ENCODE results near the gene ST6GAL1.
"Not testable (repeated sequence)": the region's sequence is repeated elsewhere in the genome, so short reads cannot be mapped to it uniquely, and the experiment has no call there.

Gene ST6GAL1

GRCh38 chr3:187052427-187052826 is 122.1 kb downstream of the ST6GAL1 start:
- not testable (repeated sequence) for DNase-seq

DNA sequence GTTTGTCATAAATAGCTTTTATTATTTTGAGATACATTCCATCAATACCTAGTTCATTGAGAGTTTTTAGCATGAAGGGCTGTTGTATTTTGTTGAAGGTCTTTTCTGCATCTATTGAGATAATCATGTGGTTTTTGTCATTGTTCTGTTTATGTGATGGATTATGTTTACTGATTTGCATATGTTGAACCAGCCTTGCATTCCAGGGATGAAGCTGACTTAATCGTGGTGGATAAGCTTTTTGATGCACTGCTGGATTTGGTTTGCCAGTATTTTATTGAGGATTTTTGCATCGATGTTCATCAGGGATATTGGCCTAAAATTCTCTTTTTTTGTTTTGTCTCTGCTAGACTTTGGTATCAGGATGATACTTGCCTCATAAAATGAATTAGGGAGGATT is 124.1 kb downstream of the ST6GAL1 start:
- DNase-seq, result not testable (repeated sequence)

GRCh38 chr3:187057803-187058202 is 127.5 kb downstream of the ST6GAL1 start:
- not testable (repeated sequence) for DNase-seq

DNA sequence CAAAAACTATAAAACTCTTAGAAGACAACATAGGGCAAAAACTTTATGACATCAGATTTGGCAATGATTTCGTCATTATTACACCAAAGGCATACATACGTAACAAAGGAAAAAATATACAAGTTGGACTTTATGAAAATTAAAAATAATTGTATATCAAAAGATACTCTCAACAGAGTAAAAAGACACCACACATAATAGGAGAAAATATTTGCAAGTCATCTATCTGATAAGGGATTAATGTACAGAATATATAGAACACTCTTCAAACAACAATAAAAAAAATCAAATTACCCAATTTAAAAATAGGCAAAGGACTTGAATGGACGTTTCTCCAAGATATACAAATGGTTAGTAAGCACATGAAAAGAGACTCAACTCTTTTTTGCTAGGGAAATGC is 131.4 kb downstream of the ST6GAL1 start:
- no peak for DNase-seq

DNA sequence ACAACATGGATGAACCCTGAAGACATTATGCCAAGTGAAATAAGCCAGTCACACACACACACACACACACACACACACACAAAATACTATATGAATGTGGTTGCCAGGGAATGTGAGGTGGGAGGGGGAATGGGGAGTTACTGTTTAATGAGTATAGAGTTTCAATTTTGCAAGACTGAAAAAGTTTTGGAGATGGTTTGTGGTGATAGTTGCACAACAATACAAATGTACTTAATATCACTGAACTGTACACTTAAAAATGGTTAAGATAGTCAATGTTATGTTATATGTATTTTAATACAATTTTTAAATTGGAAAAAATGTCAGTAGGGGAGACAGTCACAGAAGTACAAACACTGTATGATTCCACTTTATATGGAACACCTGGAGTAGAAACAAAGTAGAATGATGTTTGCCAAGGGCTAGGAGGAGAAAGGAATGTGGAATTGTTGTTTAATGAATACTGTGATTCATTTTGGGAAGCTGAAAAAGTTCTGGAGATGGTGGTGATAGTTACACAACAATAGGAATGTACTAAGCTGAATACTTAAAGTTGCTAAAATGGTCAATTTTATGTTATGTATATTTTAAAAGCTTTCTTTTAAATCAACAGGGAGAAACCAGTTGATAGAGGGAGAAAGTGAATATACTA is 132.3 kb downstream of the ST6GAL1 start:
- DNase-seq, result no peak

DNA sequence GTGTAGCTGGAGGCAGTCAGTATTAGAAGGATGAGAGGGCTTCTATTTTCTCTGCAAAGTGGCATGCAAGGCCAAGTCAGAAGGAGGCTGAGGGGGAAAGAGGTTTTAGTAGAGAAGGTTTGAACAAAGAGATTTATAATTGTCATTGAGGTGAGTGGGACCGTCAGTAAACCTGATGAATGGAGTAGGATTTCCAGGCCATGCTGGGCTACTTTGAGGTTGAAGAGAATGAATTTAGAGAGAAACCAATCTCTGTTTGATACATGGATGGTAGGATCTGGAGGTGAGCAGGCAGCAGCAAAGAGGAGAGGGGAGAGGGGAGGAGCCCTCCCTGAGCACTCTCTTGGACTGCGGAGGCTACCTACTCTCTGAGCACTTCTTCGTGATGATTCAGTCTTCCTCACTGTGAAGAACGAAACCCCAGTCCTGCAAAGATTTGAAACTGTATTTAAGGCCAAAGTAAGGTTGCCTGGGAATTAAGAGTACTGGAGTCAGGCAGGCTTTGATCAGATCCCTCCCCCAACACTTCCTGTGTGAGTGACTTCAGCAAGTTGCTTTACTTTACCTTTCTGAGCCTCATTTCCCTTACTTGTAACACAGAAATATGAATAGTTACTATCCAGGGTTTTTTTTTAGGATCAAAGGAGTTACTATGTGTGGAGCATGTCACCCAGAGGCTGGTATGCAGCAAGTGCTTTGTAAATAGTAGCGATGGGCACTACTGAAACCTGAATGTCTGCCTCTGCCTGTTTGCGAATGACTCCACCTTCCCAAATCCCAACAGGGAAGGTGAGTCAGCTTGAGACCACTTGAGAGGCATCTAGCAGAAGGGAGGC is 133.2 kb downstream of the ST6GAL1 start:
- peak in 1 of 2 donors; percentile 25 for DNase-seq

DNA sequence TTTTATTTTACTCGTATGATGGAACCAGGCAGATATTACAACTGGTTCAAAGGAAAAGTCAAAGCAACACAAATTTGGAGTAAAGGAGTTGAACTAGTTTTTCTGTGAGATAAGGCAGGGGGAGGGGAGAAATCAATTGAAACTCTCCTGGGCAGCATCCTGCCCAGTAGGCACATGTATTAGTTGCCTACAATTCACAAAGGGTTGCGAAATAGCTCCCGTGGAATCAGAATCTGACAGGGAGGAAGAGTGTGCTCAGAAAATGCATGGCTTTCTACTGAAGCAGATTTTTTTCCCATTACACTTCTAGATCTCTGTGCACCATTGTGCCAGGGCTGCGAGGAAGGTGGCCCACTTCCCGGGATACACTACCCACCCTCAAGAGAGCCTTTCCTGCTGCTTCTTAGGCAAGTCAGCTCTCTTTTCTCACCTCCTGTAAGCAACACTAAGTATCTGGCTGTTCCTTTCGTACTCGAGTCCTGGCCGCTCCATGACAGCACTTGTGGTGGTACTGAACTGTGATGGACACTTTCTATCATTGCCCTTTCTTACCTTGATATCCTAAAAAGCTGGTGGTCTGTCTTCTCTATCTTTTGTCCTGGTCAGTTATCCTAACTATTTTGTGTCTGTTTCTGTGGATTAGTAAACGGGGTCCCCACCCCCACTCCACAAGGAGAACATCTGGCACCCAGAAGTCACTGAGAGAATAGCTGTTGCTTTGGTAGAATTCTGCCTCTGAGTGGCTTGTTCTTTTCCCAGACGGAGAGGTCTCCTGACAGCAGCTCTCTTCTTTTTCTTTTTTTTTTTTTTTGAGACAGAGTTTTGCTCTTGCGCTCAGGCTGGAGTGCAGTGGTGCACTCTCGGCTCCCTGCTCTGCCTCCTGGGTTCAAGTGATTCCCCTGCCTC is 134.1 kb downstream of the ST6GAL1 start:
- no peak for DNase-seq

- peak; percentile 69 to 76 for DNase-seq
Measured at GRCh38 chr3:187066228-187066995, 136.1 kb downstream of the ST6GAL1 start.

DNA sequence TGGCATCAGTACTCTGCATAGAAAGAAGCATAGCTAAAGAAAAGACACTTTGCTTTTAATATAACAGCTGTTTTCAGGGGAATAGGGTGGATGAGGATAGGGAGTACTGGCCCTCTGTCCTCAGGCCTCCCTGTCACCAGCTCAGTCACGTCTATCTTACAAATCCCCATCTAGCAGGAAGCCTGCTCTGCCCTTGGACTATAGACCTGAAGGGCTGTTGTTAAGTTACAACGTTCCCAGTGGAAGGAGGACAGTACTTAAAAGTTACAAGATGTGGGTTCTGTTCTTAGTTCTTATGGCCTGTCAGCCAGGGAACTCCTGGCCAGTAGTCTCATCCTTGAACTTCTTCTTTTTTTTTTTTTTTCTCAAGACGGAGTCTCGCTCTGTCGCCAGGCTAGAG is 138.5 kb downstream of the ST6GAL1 start:
- no peak for DNase-seq

DNA sequence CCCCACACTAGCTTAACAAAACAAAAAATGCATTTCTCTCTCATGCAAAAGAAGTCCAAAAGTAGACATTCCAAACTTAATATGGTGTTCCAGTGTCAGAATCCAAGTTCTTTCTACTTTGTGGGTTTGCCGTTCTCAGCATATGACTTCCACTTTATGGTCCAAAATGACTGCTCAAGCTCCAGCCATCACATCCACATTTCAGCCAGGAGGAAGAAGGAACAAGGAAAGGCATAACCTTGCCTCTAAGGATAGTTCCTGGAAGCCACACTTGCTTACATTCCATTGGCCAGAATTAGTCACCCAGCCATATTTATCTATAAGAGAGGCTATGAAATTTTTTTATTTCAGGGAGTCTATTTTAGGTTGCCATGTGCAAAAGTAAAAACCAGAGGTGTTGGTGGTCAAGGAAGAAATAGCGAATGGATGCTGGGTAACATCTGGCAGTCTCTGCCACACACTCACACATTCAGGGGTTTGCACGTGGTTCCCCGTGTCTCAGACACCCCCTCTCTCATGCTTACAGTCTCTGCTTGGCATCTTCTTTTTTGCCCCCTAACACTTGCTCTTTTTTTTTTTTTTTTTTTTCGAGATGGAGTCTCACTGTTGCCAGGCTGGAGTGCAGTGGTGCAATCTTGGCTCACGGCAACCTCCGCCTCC is 139.7 kb downstream of the ST6GAL1 start:
- DNase-seq, result no peak

DNA sequence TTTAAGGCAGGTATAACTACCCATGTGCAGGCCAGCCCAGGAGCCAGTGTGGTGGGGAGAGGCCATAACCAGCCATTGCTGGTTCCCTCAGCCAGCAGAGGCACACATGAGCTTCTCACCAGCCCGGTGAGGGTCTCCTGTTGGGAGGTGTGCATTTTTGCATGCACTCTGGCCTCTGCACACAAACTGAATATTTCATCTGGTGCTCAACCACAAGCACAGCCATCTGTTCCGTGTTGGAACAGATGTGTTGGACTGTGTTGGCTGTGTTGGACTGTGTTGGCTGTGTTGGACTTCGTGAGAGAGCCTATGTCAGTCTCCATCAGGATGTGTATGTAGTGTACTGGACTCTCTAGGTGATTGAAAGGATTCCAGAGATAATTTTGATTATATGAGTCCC is 141.8 kb downstream of the ST6GAL1 start:
- DNase-seq, result no peak

DNA sequence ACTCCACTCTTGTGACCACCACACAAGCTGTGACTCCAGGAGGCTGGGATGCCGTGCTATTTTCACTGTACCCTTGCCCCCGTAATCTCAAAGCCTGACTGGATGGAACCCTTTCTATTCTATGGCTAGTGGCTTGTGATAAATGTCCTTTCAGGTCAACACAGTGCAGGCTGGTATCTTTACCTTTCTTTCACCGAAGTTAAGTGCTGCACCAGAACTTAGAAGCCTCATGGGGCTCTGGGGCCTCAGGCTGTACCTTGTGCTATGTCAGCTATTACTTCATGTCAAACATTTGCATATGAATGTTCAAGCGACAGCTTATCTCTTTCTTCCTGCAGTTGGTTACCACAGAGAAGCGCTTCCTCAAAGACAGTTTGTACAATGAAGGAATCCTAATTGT is 142.2 kb downstream of the ST6GAL1 start:
- no peak for DNase-seq

GRCh38 chr3:187073581-187074098 is 143.3 kb downstream of the ST6GAL1 start:
- no peak for DNase-seq

DNA sequence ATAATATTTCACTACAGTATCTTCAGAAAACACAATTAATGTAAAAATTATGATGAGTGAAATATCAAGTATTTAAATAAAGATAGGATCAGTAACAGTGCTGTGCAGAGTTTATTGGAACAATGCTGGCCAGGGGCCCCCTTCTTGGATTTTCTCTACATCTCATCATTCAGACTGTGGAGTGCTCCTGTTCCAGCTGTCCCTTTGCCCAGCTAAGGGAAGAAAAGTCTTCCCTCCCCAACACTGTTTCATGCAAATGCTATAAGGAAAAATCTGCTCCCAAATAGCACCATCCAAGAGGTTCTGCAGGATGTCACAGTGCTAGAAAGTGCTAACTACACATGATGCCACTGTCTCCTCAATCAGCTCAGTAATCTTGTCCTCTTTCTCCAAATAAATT is 144.5 kb downstream of the ST6GAL1 start:
- no peak for DNase-seq

DNA sequence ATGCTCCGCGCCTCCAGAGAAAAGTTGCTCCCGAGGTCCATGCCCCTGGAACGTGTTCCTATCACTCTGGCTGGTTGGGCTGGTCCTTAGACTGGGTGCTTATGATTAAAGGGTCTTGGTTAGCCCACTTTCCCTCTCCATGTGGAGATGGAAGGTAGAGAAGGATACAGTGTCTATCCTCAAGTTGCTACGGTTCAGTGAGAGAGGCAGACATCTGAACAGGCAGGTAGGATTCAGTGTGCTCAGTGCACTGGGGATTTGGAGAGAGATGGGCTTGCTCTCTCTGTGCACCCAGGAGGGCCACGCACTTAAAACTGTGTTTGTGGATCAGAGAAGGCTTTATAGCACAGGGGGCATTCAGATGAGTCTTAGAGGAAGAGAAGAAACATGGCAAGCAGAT is 146.0 kb downstream of the ST6GAL1 start:
- no peak for DNase-seq

DNA sequence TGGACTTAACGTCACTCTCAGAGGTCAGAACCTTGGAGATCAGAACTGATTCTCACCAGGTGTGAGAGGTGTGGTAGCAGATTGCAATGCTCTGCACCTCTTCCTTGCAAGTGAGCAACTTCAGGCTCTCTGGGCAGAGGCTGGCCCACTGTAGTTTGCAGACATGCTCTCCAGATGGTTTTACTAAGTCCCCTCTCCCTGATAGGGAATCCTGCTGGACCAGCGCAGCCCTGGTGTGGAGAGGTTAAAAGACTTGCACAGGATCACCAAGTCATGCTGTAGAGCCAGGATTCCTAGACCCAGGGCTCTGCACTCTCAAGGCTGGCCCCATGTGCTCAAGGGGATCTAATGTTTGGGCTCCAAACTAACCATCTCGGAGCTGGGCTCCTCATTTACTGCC is 146.8 kb downstream of the ST6GAL1 start:
- no peak for DNase-seq

- no peak for DNase-seq
Measured at GRCh38 chr3:187077537-187077936, 147.2 kb downstream of the ST6GAL1 start.

DNA sequence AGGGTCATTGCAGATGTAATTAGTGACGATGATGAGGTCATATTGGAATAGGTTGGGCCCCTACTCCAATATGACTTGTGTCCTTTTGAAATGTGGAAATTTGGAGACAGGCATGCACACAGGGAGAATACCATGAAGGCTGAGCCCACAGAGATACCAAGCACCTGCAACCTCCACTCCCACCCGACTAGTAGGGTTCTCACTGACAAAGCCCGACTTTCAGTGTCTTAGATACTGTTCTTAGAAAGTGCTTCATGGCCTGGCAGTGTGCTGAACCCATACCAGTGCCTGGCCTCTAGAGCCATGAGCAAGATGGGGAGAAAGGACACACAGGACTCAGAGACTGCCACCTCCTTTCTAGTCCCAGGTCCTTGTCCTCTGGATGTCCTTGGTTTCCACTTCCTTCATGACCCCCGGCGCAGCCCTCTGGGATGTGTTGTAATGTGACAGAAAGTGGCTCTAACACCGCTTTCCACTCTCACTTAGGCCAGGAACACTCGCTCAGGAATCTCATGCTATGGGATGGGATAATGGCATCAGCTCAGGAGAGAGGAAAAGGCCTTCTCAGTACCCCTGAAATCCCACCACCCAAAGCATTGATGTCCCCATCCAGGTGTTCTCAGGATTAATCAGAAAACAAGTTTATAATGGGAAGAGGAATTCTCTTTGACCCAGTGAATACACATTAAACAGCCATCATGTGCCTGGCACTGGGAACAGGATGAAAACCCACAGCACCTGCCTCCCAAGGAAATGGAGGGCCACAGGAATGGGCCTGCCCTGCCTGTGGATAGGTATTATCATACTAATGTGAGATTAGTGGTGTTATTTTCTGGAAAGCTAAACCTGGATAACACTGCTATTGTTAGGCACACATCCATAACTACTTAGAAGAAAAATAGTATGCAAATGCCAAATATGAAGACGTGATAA is 149.0 kb downstream of the ST6GAL1 start:
- DNase-seq, result no peak

DNA sequence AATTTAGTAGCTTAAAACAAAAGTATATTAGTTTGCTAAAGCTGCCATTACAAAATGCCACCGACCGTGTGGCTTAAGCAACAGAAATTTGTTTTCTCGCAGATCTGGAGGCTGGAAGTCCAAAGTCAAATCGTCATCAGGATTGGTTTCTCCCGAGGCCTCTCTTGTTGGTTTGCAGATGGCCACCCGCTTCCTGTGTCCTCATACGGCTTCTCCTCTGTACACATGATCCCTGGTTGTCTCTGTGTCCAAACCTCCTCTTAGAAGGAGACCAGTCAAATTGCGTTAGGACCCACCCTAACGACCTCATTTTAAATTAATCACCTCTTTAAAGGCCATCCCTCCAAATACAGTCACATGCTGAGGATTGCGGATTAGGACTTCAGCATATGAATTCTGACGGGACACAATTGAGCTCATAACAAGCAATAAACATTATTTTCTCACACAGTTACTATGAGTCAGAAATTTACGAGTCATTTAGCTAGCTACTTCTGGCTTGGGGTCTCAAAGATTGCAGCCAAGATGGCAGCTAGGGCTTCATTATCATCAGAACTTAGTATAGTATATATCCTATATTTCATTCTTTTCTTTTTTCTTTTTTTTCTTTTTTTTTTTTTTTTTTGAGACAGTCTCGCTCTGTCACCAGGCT is 150.6 kb downstream of the ST6GAL1 start:
- DNase-seq, result no peak

DNA sequence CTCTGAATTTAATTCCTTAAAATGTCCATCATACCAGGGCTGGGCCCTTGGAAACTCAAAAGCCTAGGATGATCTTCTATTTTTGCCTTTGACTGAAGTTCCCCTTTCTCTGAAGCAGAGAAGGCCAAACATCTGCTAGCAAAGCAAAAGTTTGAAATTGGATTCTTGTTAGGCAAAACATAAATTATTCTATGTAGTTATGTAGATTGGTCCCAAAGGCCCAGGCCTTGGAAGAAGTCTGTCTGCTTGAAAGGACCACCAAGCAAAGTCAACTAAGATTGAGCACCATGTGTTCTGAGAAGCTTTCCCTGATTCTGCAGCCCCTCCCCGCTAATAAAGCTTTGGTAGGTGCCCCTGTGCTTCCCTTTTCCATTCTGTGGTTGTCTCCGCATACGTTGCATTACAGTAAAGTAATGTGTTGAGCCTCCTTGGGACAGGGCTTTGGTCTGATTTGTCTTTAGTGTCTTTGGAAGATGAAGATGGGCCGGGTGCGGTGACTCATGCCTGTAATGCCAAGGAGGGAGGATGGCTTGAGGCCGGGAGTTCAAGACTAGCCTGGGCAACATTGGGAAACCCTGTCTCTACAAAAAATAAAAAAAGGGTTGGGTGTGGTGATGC is 152.5 kb downstream of the ST6GAL1 start:
- no peak for DNase-seq
